ENCODE results near the gene PROSER2.

PROSER2 gene

GRCh38 chr10:11898372-11899066 lies 75.4 kb downstream of the PROSER2 start:
- no peak; the same call in 1 of the 2 replicates for TF ChIP-seq ZBTB7A (IDR thresholded peaks at IDR 0.05; ENCODE audit: low read depth)
- no peak; the same call in 1 of the 2 replicates for TF ChIP-seq TAF1 (IDR thresholded peaks at IDR 0.05; ENCODE audit: low read depth)
- peak; percentile 98 for TF ChIP-seq EP300 (IDR thresholded peaks at IDR 0.05; ENCODE audit: borderline replicate concordance)
- TF ChIP-seq TCF12 (IDR thresholded peaks at IDR 0.05; ENCODE audit: low read depth) = peak; percentile 99
- TF ChIP-seq REST (IDR thresholded peaks at IDR 0.05; ENCODE audit: low read depth) = no peak
- TF ChIP-seq MAX (IDR thresholded peaks at IDR 0.05) = peak; percentile 61; the same call in 1 of the 2 replicates
- TF ChIP-seq TEAD4 (IDR thresholded peaks at IDR 0.05) = peak; percentile 99
- TF ChIP-seq USF1 (IDR thresholded peaks at IDR 0.05) = peak; percentile 50
- 0 out of 2 replicates have a peak, but pooled peaks have one; percentile 32 for TF ChIP-seq YY1 (IDR thresholded peaks at IDR 0.05; ENCODE audit: low read depth)
- no peak for TF ChIP-seq CREB1 (IDR thresholded peaks at IDR 0.05; ENCODE audit: low read depth)
- TF ChIP-seq EGR1 (IDR thresholded peaks at IDR 0.05) = peak; percentile 87
- peak; percentile 99 for TF ChIP-seq NFIC (IDR thresholded peaks at IDR 0.05)
- peak; percentile 93 for TF ChIP-seq FOXM1 (IDR thresholded peaks at IDR 0.05; ENCODE audit: borderline replicate concordance, low read depth)
- no peak for TF ChIP-seq CEBPB (IDR thresholded peaks at IDR 0.05)
- peak; percentile 34; the same call in 1 of the 2 replicates for TF ChIP-seq RAD21 (IDR thresholded peaks at IDR 0.05; ENCODE audit: low read depth)

- TF ChIP-seq FOXM1 (IDR thresholded peaks at IDR 0.05; ENCODE audit: borderline replicate concordance, low read depth) (no peak), REST (IDR thresholded peaks at IDR 0.05; ENCODE audit: low read depth) (no peak), TEAD4 (IDR thresholded peaks at IDR 0.05) (no peak), RAD21 (IDR thresholded peaks at IDR 0.05; ENCODE audit: low read depth) (no peak), USF1 (IDR thresholded peaks at IDR 0.05) (no peak), ZBTB7A (IDR thresholded peaks at IDR 0.05; ENCODE audit: low read depth) (no peak)
These were observed 76.1 kb downstream of the PROSER2 start for GRCh38 chr10:11899067-11899876.

GRCh38 chr10:11901036-11901301 lies 77.8 kb downstream of the PROSER2 start:
- no peak for TF ChIP-seq MAX (IDR thresholded peaks at IDR 0.05)
- no peak for TF ChIP-seq EGR1 (IDR thresholded peaks at IDR 0.05)
- TF ChIP-seq TCF12 (IDR thresholded peaks at IDR 0.05; ENCODE audit: low read depth) = no peak
- no peak for TF ChIP-seq EP300 (IDR thresholded peaks at IDR 0.05; ENCODE audit: borderline replicate concordance)
- TF ChIP-seq CREB1 (IDR thresholded peaks at IDR 0.05; ENCODE audit: low read depth) = no peak
- no peak for TF ChIP-seq REST (IDR thresholded peaks at IDR 0.05; ENCODE audit: low read depth)
- TF ChIP-seq RAD21 (IDR thresholded peaks at IDR 0.05; ENCODE audit: low read depth) = no peak
- no peak for TF ChIP-seq NFIC (IDR thresholded peaks at IDR 0.05)
- no peak for TF ChIP-seq TEAD4 (IDR thresholded peaks at IDR 0.05)
- TF ChIP-seq ZBTB7A (IDR thresholded peaks at IDR 0.05; ENCODE audit: low read depth) = no peak
- no peak for TF ChIP-seq USF1 (IDR thresholded peaks at IDR 0.05)
- no peak for TF ChIP-seq YY1 (IDR thresholded peaks at IDR 0.05; ENCODE audit: low read depth)
- TF ChIP-seq TAF1 (IDR thresholded peaks at IDR 0.05; ENCODE audit: low read depth) = no peak
- TF ChIP-seq FOXM1 (IDR thresholded peaks at IDR 0.05; ENCODE audit: borderline replicate concordance, low read depth) = no peak
- no peak for TF ChIP-seq CEBPB (IDR thresholded peaks at IDR 0.05)
